Liver (tissue), 3 donors: ENCODE results near the gene TRAPPC10.
"Not testable (repeated sequence)": the region's sequence is repeated elsewhere in the genome, so short reads cannot be mapped to it uniquely, and the experiment has no call there.

Experiments used
- ATF3 ChIP-seq: IDR thresholded peaks from 2 replicates; pipeline ENCODE4 v1.6.1; 2016; ENCODE audit warnings: antibody characterized with exemption
- CTCF ChIP-seq: fragments of 150-350 bp; IDR thresholded peaks from 2 replicates; pipeline ENCODE4 v1.5.1; 2017; ENCODE audit warnings: improper control_type of control experiment, low read depth, low read length; ENCODE audit not compliant: missing input control
- GABPA ChIP-seq, 2 donors: IDR thresholded peaks in 1 of 2; conservative IDR thresholded peaks in 1 of 2; 2 replicates each; pipeline ENCODE4 v1.6.1; 2016; ENCODE audit warnings: antibody characterized with exemption in 2 of 2, mild to moderate bottlenecking in 1 of 2, moderate library complexity in 1 of 2
- HNF4G ChIP-seq: IDR thresholded peaks from 2 replicates; pipeline ENCODE4 v1.6.1; 2016; ENCODE audit warnings: antibody characterized with exemption
- MAX ChIP-seq: IDR thresholded peaks from 2 replicates; pipeline ENCODE4 v1.6.1; 2016; ENCODE audit warnings: antibody characterized with exemption
- RAD21 ChIP-seq, 2 donors: IDR thresholded peaks; 2 replicates each; pipeline ENCODE4 v1.6.1; 2016; ENCODE audit warnings: antibody characterized with exemption in 2 of 2, mild to moderate bottlenecking in 2 of 2
- REST ChIP-seq: IDR thresholded peaks from 2 replicates; pipeline ENCODE4 v1.6.1; 2016; ENCODE audit warnings: antibody characterized with exemption, mild to moderate bottlenecking
- RXRA ChIP-seq, 2 donors: IDR thresholded peaks; 2 replicates each; pipeline ENCODE4 v1.6.1; 2017 to 2018; ENCODE audit warnings: antibody characterized with exemption in 2 of 2, mild to moderate bottlenecking in 1 of 2
- TAF1 ChIP-seq: conservative IDR thresholded peaks from 2 replicates; pipeline ENCODE4 v1.6.1; 2016; ENCODE audit warnings: antibody characterized with exemption, mild to moderate bottlenecking
- YY1 ChIP-seq: IDR thresholded peaks from 2 replicates; pipeline ENCODE4 v1.6.1; 2016; ENCODE audit warnings: antibody characterized with exemption, mild to moderate bottlenecking
- ZBTB33 ChIP-seq: IDR thresholded peaks from 2 replicates; pipeline ENCODE4 v1.6.1; 2016; ENCODE audit warnings: antibody characterized with exemption
- donor health status: healthy.
- donor health status: healthy.

GRCh38 chr21:44107026-44107501 lies 95.0 kb downstream of the TRAPPC10 start, which contains the start of gene PWP2:
- not testable (repeated sequence) for TF ChIP-seq MAX; GABPA (IDR thresholded peaks at IDR 0.05 in 1 of 2, conservative IDR thresholded peaks at IDR 0.05 in 1 of 2); CTCF; ATF3; RXRA (IDR thresholded peaks at IDR 0.05); ZBTB33; TAF1; REST; HNF4G; RAD21 (IDR thresholded peaks at IDR 0.05); YY1
